22Rv1 (cell line): ENCODE results near the gene IAH1.

Source experiments
- H3K27ac ChIP-seq: fragments of 450-650 bp; 2 replicates; pipeline ENCODE4 v1.5.1; 2017
- CTCF ChIP-seq: fragments of 450-650 bp; IDR thresholded peaks from 2 replicates; pipeline ENCODE4 v1.5.1; 2017; ENCODE audit warnings: mild to moderate bottlenecking
- ZFX ChIP-seq: fragments of 450-650 bp; IDR thresholded peaks from 2 replicates; pipeline ENCODE4 v1.6.1; 2017; ENCODE audit warnings: antibody characterized with exemption, borderline replicate concordance

Gene IAH1

GRCh38 chr2:9527995-9528787 lies 53.8 kb downstream of the IAH1 start:
- H3K27ac ChIP-seq = no peak overlapping the region
- no peak for TF ChIP-seq CTCF
- TF ChIP-seq ZFX = no peak

GRCh38 chr2:9532421-9532820 lies 58.1 kb downstream of the IAH1 start:
- H3K27ac ChIP-seq = no peak overlapping the region
- TF ChIP-seq ZFX (no peak), CTCF (no peak)

GRCh38 chr2:9533663-9534062 lies 59.3 kb downstream of the IAH1 start:
- TF ChIP-seq CTCF (no peak), ZFX (no peak)
- H3K27ac ChIP-seq = no peak overlapping the region

GRCh38 chr2:9535177-9535576 lies 60.8 kb downstream of the IAH1 start:
- no peak overlapping the region for H3K27ac ChIP-seq
- TF ChIP-seq CTCF (no peak), ZFX (no peak)

GRCh38 chr2:9536504-9536903 lies 62.2 kb downstream of the IAH1 start:
- H3K27ac ChIP-seq = no peak overlapping the region
- no peak for TF ChIP-seq CTCF
- TF ChIP-seq ZFX = no peak

GRCh38 chr2:9538000-9538507 lies 63.7 kb downstream of the IAH1 start:
- TF ChIP-seq ZFX (no peak), CTCF (no peak)
- H3K27ac ChIP-seq = no peak overlapping the region
